GM19239 (cell line): Measurements from ENCODE around the gene ANGPT4.
"Not testable (repeated sequence)": the region's sequence is repeated elsewhere in the genome, so short reads cannot be mapped to it uniquely, and the experiment has no call there.

Source experiments
- DNase-seq: peaks from one replicate; pipeline ENCODE4 v3.0.0; 2011; ENCODE audit warnings: low spot score; ENCODE audit not compliant: insufficient read length
- FAIRE-seq: peaks from 2 replicates; lab custom pipeline; 2011; peaks lifted over from hg19 to GRCh38; lab: Jason Lieb, UNC

ANGPT4 gene

GRCh38 chr20:831956-832355, 84.2 kb downstream of the ANGPT4 start:
- no peak for DNase-seq
- no peak for FAIRE-seq

GRCh38 chr20:831251-831650, 84.9 kb downstream of the ANGPT4 start:
- DNase-seq (no peak), FAIRE-seq (no peak)

GRCh38 chr20:830011-830521, 86.1 kb downstream of the ANGPT4 start:
- FAIRE-seq (no peak), DNase-seq (no peak)

GRCh38 chr20:829551-829950, 86.6 kb downstream of the ANGPT4 start:
- DNase-seq = no peak

GRCh38 chr20:828987-829386, 87.1 kb downstream of the ANGPT4 start:
- FAIRE-seq = no peak

More at GRCh38 chr20:829551-829950, 86.6 kb downstream of the ANGPT4 start:
- FAIRE-seq = no peak

GRCh38 chr20:827981-828380, 88.2 kb downstream of the ANGPT4 start:
- DNase-seq, FAIRE-seq: not testable (repeated sequence)

More at GRCh38 chr20:828987-829386, 87.1 kb downstream of the ANGPT4 start:
- DNase-seq = no peak

GRCh38 chr20:826695-827323, 89.3 kb downstream of the ANGPT4 start:
- DNase-seq = no peak
- no peak for FAIRE-seq

- no peak for DNase-seq
- FAIRE-seq = no peak
Observed at GRCh38 chr20:825710-826421, 90.3 kb downstream of the ANGPT4 start.

GRCh38 chr20:824916-825315, 91.2 kb downstream of the ANGPT4 start:
- no peak for FAIRE-seq
- DNase-seq = no peak

GRCh38 chr20:824490-824889, 91.6 kb downstream of the ANGPT4 start:
- FAIRE-seq (no peak), DNase-seq (no peak)

GRCh38 chr20:823574-823902, 92.6 kb downstream of the ANGPT4 start:
- no peak for FAIRE-seq

GRCh38 chr20:822651-823573, 93.2 kb downstream of the ANGPT4 start:
- DNase-seq (no peak), FAIRE-seq (no peak)

More at GRCh38 chr20:823574-823902, 92.6 kb downstream of the ANGPT4 start:
- DNase-seq = no peak

- DNase-seq (no peak), FAIRE-seq (no peak)
Observed at GRCh38 chr20:821731-822065, 94.4 kb downstream of the ANGPT4 start.

GRCh38 chr20:821046-821730, 94.9 kb downstream of the ANGPT4 start:
- no peak for FAIRE-seq
- no peak for DNase-seq

- FAIRE-seq = no peak
- DNase-seq = no peak
Observed at GRCh38 chr20:820323-820953, 95.7 kb downstream of the ANGPT4 start.
